ENCODE measurements around the gene IMPACT.

The IMPACT gene

GRCh38 chr18:24421831-24422230 lies 4.6 kb upstream of the IMPACT start:
- no peak for DNase-seq (ENCODE audit: low spot score)

GRCh38 chr18:24426073-24426397 lies 435 bp upstream of the IMPACT start:
- no peak for DNase-seq (ENCODE audit: low spot score)

DNA sequence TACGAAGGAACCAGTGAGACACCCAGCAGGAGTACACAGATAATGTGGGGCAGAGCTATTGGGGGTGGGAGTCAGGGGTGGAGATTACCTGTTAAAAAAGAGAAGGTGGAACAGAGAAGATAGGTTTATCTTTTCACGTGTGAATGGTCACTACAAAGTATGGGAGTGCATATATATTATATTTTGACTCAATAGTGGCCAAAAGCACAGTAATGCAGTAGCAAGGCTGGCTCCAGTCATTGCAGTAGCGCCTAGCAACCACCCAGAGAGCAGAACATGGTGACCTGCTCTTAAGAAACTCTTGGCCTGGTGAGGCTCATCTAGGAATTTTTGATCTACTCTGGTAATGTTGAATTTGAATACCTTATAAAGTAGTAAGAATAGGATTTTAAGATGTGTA lies 1.0 kb downstream of the IMPACT start:
- peak; percentile 13 for DNase-seq (ENCODE audit: low spot score)

- no peak for DNase-seq (ENCODE audit: low spot score)
Observed at GRCh38 chr18:24428709-24429108, 2.2 kb downstream of the IMPACT start.

DNA sequence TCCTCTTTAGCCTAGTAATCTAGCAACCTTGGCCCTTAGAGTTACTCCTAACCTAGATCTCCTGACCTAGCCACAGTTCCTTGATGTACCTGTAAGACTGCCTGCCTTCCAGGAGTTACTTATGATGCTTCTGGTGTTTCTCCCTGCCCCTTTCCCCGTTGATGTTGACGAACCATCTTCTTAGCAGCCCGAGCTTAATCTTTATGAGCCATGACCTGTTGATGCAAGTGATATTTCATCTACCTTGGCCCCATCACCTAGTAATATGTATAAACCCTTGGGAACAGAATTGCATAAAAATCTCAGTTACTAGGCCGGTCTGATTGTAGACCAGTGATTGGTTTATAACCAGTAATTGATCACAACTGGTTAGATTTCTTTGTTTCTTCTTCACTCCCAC lies 2.7 kb downstream of the IMPACT start:
- no peak for DNase-seq (ENCODE audit: low spot score)

DNA sequence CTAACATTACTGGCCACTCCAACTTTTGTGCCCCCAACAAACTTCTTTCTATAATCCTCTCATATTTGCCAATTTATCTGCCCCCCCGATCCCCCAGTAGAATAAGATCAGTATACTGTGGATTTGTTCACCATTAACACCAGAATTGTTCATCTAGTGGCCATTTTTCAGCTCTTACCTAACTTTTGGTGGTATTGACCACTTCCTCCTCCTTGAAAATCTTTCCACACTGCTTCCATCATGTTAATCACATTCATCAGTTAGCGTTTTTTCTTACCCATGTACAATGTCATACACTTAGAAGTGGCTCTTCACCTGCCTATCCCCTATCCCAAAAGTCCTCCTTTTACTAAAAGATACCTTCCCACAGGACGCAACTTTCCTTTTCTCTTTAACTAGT lies 6.1 kb downstream of the IMPACT start:
- no peak for DNase-seq (ENCODE audit: low spot score)

GRCh38 chr18:24436939-24437338 lies 10.5 kb downstream of the IMPACT start:
- no peak for DNase-seq (ENCODE audit: low spot score)

DNA sequence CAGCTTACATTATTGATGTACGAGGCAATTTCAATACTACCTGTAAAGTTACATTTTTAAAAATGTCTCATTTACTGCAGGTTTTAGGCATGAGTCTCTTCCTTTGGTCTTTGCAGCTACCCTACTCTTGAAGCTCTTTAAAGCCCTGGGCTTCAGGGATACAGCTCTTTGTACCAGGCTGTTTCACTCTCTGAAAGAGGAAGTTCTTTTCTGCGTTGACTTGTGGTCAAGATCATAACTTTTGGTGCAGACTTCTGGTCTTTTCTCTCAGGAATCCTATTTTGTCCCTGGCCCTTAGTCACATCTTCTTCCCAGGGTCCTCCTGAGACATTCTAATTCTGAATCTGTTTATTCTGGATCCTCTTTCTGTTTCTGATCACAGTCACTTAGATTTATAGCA lies 17.4 kb downstream of the IMPACT start:
- no peak for DNase-seq (ENCODE audit: low spot score)

GRCh38 chr18:24446453-24446852 lies 20.0 kb downstream of the IMPACT start:
- DNase-seq (ENCODE audit: low spot score): no peak

GRCh38 chr18:24446953-24447538 lies 20.6 kb downstream of the IMPACT start:
- DNase-seq (ENCODE audit: low spot score): no peak

GRCh38 chr18:24447961-24448360 lies 21.5 kb downstream of the IMPACT start:
- no peak for DNase-seq (ENCODE audit: low spot score)

DNA sequence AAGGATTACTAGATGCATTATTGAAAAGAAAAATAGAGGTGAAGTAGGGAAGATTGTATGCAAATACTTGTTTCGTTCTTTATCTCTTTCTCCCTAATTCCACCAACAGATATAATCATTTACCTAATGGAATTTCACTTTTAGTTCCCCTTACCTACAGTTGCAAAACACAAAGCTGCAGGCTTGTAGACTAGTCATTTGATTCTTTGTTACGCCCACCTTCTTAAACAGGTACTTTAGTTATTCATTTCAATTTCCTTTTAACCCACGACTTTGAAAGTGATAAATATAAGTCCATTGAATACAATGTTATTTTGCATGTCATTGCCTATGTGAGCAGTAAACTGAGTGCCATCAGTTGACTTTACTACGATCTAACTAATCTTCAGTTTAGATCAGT lies 30.1 kb downstream of the IMPACT start:
- no peak for DNase-seq (ENCODE audit: low spot score)

- DNase-seq (ENCODE audit: low spot score): no peak
Observed at GRCh38 chr18:24459772-24460171, 33.3 kb downstream of the IMPACT start.

- DNase-seq (ENCODE audit: low spot score): no peak
Observed at GRCh38 chr18:24460388-24460787, 33.9 kb downstream of the IMPACT start, which contains the start of gene HRH4. Gene HRH4, plus strand, starts transcription at chr18:24460637. Its CDS starts 92 bp downstream, at chr18:24460729.

DNA sequence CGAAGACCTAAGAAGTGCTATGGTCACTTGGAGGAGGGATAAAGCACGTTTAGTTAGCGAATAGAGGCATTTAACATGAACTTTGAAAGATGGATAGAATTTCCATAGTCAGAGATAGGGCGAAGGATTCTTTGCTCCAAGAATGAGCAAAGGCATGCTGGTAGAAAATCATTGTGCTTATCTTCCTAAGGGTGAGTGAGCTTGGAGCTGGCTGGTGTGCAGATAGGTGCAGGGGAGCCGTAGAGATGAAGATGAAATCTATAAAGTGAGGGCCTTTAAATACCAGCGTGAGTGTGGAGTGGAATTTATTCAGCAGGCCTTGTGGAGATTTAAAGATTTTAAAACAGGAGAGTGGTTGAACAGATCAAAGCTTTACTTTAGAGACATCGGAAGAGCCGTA lies 35.5 kb downstream of the IMPACT start:
- no peak for DNase-seq (ENCODE audit: low spot score)

GRCh38 chr18:24462838-24463775 lies 36.6 kb downstream of the IMPACT start:
- no peak for DNase-seq (ENCODE audit: low spot score)

DNA sequence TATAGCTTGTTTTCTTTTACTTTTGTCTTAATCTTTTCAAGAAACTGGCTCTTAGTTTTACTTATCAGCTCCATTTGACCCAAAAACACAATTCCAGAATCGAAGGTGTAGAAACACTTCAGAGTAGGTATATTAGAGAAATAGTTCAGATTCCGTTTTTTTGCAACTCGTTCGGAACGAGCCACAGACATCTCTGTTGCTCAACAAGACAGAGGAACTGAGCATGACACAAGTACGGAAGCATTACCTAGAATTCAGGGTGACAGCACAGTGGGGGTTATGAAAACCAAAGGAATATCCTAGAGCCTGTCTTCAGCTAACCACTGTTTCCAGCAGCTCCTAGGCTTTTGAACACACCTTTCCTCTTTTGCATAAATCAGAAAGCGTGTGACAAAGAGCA lies 39.0 kb downstream of the IMPACT start:
- DNase-seq (ENCODE audit: low spot score): no peak

- no peak for DNase-seq (ENCODE audit: low spot score)
Observed at GRCh38 chr18:24466771-24467170, 40.3 kb downstream of the IMPACT start.

GRCh38 chr18:24470022-24470618 lies 43.6 kb downstream of the IMPACT start:
- no peak for DNase-seq (ENCODE audit: low spot score)

DNA sequence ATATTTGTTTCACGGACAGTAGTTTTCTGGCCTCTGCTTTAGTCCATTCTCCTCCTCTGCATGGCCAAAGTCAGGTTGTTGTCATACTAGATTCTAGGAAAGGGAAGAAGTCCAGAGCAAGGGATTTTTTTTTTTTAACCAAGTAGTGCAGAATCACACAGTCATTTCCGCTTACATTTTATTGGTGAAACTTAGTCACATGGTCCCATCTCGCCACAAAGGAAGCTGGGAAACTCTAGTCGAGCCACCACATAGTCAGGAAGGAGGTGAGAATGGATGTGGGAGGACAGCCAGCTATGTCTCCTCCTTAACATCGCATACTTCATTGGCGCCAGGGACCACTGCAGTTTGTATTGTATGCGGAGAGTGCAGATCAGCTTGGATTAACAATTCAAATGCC lies 44.3 kb downstream of the IMPACT start:
- no peak for DNase-seq (ENCODE audit: low spot score)

- DNase-seq (ENCODE audit: low spot score): no peak
Observed at GRCh38 chr18:24472591-24472990, 46.1 kb downstream of the IMPACT start.

DNA sequence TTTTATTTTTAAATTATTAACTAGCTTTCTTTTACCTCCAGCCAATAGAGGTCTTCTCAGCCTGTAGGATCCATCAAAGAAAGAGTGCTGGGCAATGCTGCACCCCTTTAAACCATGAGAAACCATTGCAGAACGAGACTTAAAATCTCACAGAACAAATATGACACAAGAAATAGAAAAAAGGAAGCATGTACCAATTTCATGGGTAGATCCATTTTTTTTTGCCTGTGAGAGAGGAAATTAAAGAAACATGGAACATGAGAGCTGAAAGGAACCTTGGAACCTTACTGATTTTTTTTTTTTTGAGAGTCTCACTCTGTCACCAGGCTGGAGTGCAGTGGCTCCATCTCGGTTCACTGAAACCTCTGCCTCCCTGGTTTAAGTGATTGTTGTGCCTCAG lies 47.9 kb downstream of the IMPACT start:
- no peak for DNase-seq (ENCODE audit: low spot score)

DNA sequence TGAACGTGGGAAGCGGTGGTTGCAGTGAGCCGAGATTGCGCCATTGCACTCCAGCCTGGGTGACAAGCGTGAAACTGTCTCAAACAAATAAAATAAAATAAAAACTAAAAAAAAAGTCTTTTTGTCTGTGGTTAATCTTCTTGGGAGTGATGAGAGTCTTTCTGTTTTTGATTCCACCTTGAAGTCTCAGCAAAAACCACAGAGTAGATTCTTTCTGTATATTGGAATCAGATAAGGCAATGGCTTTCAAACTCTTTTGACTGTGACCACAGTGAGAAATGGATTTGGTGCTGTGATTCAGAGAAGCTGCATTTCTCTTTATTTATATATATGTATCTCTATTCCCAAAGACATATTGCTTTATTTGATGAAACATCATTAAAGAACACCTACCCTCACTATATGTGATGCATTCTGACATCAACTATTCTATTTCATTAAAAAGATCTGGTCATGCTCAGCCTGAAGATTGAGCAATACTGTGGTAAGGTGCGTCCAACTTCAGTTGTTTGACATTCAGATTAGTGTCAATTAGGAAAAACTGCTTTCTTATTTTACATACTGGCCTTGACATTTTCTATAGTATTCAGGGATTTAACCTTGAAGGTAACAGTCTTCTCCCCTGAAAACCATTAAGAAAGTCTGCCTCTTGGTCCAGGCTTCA lies 49.6 kb downstream of the IMPACT start:
- DNase-seq (ENCODE audit: low spot score): no peak

Measured in iPS-NIHi11 (cell line).